Esophagus squamous epithelium (tissue), 4 donors: ENCODE measurements around the gene GYG2.

ENCODE experiments used
- CTCF ChIP-seq, 6 experiments: fragments of 450-650 bp in 4 of 6; fragments of 200-600 bp in 2 of 6; sonication (generic) in 2 of 6; IDR thresholded peaks; one replicate each; pipeline ENCODE4 v1.5.1; 2016 to 2019; ENCODE audit warnings: antibody characterized with exemption in 6 of 6, mild to moderate bottlenecking in 4 of 6, moderate library complexity in 4 of 6
- POLR2A ChIP-seq, 4 donors: fragments of 450-650 bp; IDR thresholded peaks; one replicate each; pipeline ENCODE4 v1.6.1; 2017; ENCODE audit warnings: antibody characterized with exemption in 4 of 4, mild to moderate bottlenecking in 4 of 4, moderate library complexity in 3 of 4

- no peak for TF ChIP-seq POLR2A (IDR thresholded peaks at IDR 0.05)
- TF ChIP-seq CTCF (IDR thresholded peaks at IDR 0.05), result no peak
These were observed 78.6 kb downstream of the GYG2 start for GRCh38 chrX:2907295-2907694.
